Camera-type eye (tissue), 1 donor: Measurements from ENCODE around the gene GRIK5. TPM values are rescaled to one million over a fixed set of nuclear protein-coding genes. Genes with fewer than 3 reads are reported as not detected.

Experiments
- total RNA-seq: library from RNA; depleted of rRNA; stranded (reverse); fragments of >200 nt; gene quantifications from one replicate; pipeline ENCODE4 v1.2.3, GENCODE V29; 2014

The GRIK5 gene
- 21.4 TPM for total RNA-seq

GRCh38 chr19:42069619-42070351, at the start of gene GRIK5:
Gene GRIK5 (minus strand): TSS chr19:42070206. CDS start chr19:42065770, 4,436 bp downstream.

GRCh38 chr19:42075616-42076379, 5.8 kb upstream of the GRIK5 start, which contains the start of gene ZNF574:
Gene ZNF574 (plus strand): TSS chr19:42076166. CDS start chr19:42078607, 2,441 bp downstream.

GRCh38 chr19:41993612-41994483, 76.2 kb downstream of the GRIK5 start, which contains the start of gene ATP1A3:
Gene ATP1A3 (minus strand): TSS chr19:41994230. CDS start chr19:41994076, 154 bp downstream.

GRCh38 chr19:41959056-41960053, 110.7 kb downstream of the GRIK5 start, which contains the start of gene RABAC1:
Gene RABAC1 (minus strand): TSS chr19:41959321. CDS start chr19:41959292, 29 bp downstream.

Other genes starting within 250 kb of the GRIK5 start
- gene LYPD4, start 225.5 kb downstream of the GRIK5 start, total RNA-seq = not detected
- gene DMRTC2, start 225.2 kb downstream of the GRIK5 start, total RNA-seq = not detected
- gene RPS19, start 210.0 kb downstream of the GRIK5 start, total RNA-seq = 297 TPM
- 0.99 TPM for gene CD79A, start 192.9 kb downstream of the GRIK5 start, total RNA-seq
- gene ARHGEF1, start 187.0 kb downstream of the GRIK5 start, total RNA-seq = 49.4 TPM
- gene ERFL, start 141.8 kb downstream of the GRIK5 start, total RNA-seq = not detected
- 57.5 TPM for gene RABAC1, start 110.9 kb downstream of the GRIK5 start, total RNA-seq
- gene ATP1A3, start 76.0 kb downstream of the GRIK5 start, total RNA-seq = 243 TPM
- 21.3 TPM for gene ZNF574, start 6.0 kb upstream of the GRIK5 start, total RNA-seq
- gene POU2F2, start 62.2 kb upstream of the GRIK5 start, total RNA-seq = 3.2 TPM
- 40.6 TPM for gene DEDD2, start 147.5 kb upstream of the GRIK5 start, total RNA-seq
- gene ZNF526, start 150.1 kb upstream of the GRIK5 start, total RNA-seq = 10.9 TPM
- gene GSK3A, start 172.4 kb upstream of the GRIK5 start, total RNA-seq = 34.3 TPM
- 38.5 TPM for gene ERF, start 184.9 kb upstream of the GRIK5 start, total RNA-seq
- gene CIC, start 199.0 kb upstream of the GRIK5 start, total RNA-seq = 65.5 TPM
- gene PRR19, start 231.9 kb upstream of the GRIK5 start, total RNA-seq = not detected
- 63.8 TPM for gene PAFAH1B3, start 232.4 kb upstream of the GRIK5 start, total RNA-seq
- gene TMEM145, start 243.1 kb upstream of the GRIK5 start, total RNA-seq = 20.5 TPM